MCF 10A (cell line): ENCODE results near the gene PRKN. TPM values are rescaled to one million over a fixed set of nuclear protein-coding genes. Genes with fewer than 3 reads are reported as not detected.

Experiments used
- BruUV-seq: library from RNA; stranded (reverse); fragments of 400-500 nt; replicated peaks from 2 replicates; lab custom pipeline; 2021; lab: Mats Ljungman, UMichigan
- CTCF ChIA-PET: fragments of 300-600 bp; sonication (Branson Sonifier 250); formaldehyde crosslinking; extraction: SDS; loops from one replicate; lab custom pipeline; 2021; ENCODE audit warnings: antibody characterized with exemption, inconsistent platforms; lab: Yijun Ruan, JAX
- POLR2A ChIA-PET: fragments of 300-600, 350-650 bp; sonication (Branson Sonifier 250); formaldehyde crosslinking; extraction: SDS; loops from one replicate; lab custom pipeline; 2020; ENCODE audit warnings: antibody characterized with exemption, inconsistent platforms; lab: Yijun Ruan, JAX
- DNase-seq: peaks from one replicate; pipeline ENCODE4 v3.0.0-alpha.2; 2018; ENCODE audit not compliant: unreplicated experiment
- H3K27ac Mint-ChIP-seq: one replicate; pipeline ENCODE4 v1.8.0; 2022; ENCODE audit warnings: mild to moderate bottlenecking, low read depth, mixed read lengths; ENCODE audit not compliant: unreplicated experiment
- H3K27me3 Mint-ChIP-seq: one replicate; pipeline ENCODE4 v1.8.0; 2022; ENCODE audit warnings: mixed read lengths; ENCODE audit not compliant: insufficient read depth, unreplicated experiment
- H3K36me3 Mint-ChIP-seq: one replicate; pipeline ENCODE4 v1.8.0; 2022; ENCODE audit warnings: mild to moderate bottlenecking, moderate library complexity, mixed read lengths; ENCODE audit not compliant: insufficient read depth, unreplicated experiment
- H3K4me1 Mint-ChIP-seq: one replicate; pipeline ENCODE4 v1.8.0; 2022; ENCODE audit warnings: mixed read lengths; ENCODE audit not compliant: insufficient read depth, unreplicated experiment
- H3K4me3 Mint-ChIP-seq: one replicate; pipeline ENCODE4 v1.8.0; 2022; ENCODE audit warnings: mild to moderate bottlenecking, moderate library complexity, mixed read lengths; ENCODE audit not compliant: unreplicated experiment
- H3K9me3 Mint-ChIP-seq: one replicate; pipeline ENCODE4 v1.8.0; 2022; ENCODE audit warnings: mixed read lengths; ENCODE audit not compliant: unreplicated experiment
- CTCF ChIP-seq: fragments of 200-600 bp; IDR thresholded peaks from one replicate; pipeline ENCODE4 v1.8.0; 2022; ENCODE audit warnings: antibody characterized with exemption, mild to moderate bottlenecking; ENCODE audit not compliant: unreplicated experiment
- intact Hi-C: fragments of 100-400 bp; cut with micrococcal nuclease; formaldehyde crosslinking; loops from 2 replicates; pipeline ENCODE4 v1.14.1; 2022
- total RNA-seq: library from RNA; stranded (reverse); gene quantifications from 2 replicates; pipeline ENCODE4 v1.2.3, GENCODE V29; 2022

PRKN gene
- total RNA-seq, 1 experiment from 2014 or later, result 2.5 TPM

GRCh38 chr6:161436106-161436876 is 1291.3 kb downstream of the PRKN start:
- Mint-ChIP-seq H3K27me3 (no peaks in the 10 kb centered on the region), H3K27ac (peak overlapping the region; percentile 91), H3K4me1 (peaks cover 20% of the 10 kb centered on the region), H3K36me3 (no peaks in the 10 kb centered on the region), H3K4me3 (no peak overlapping the region), H3K9me3 (no peaks in the 10 kb centered on the region)
- no peak for TF ChIP-seq CTCF
- CTCF ChIA-PET, result interaction anchor here (1.5 to 3.9 kb wide), 3 partner anchors 9 to 18 kb away, joined by 4 to 28 read pairs (median 10); no protein-coding TSS in a partner anchor
- DNase-seq, result no peak
- intact Hi-C loops, result no loop called here
- BruUV-seq, result no TSS peak
- POLR2A ChIA-PET, result interaction anchor here (0.6 to 2.1 kb wide), 4 partner anchors 18 to 332 kb away, joined by 3 to 8 read pairs (median 6); no protein-coding TSS in a partner anchor

- Mint-ChIP-seq H3K9me3 (no peaks in the 10 kb centered on the region), H3K4me1 (peaks cover 20% of the 10 kb centered on the region), H3K36me3 (no peaks in the 10 kb centered on the region), H3K4me3 (no peak overlapping the region), H3K27me3 (no peaks in the 10 kb centered on the region), H3K27ac (peak overlapping the region; percentile 91)
- ChIA-PET POLR2A (interaction anchor here (1.7 to 2.1 kb wide), 2 partner anchors 29 to 51 kb away, joined by 8 read pairs; no protein-coding TSS in a partner anchor), CTCF (interaction anchor here (0.5 to 1.9 kb wide), 3 partner anchors 18 to 62 kb away, joined by 3 to 10 read pairs (median 6); no protein-coding TSS in a partner anchor)
- no peak for TF ChIP-seq CTCF
- BruUV-seq, result no TSS peak
- intact Hi-C loops, result no loop called here
- DNase-seq, result no peak
Measured at GRCh38 chr6:161435748-161436070, 1291.9 kb downstream of the PRKN start.

GRCh38 chr6:161434921-161435747 is 1292.4 kb downstream of the PRKN start:
- ChIA-PET CTCF (interaction anchor here (0.5 to 1.9 kb wide), 6 partner anchors 9 to 63 kb away, joined by 3 to 10 read pairs (median 3); no protein-coding TSS in a partner anchor), POLR2A (interaction anchor here (0.6 to 2.1 kb wide), 6 partner anchors 17 to 243 kb away, joined by 3 to 8 read pairs (median 4); no protein-coding TSS in a partner anchor)
- peak overlapping the region; percentile 57 for H3K4me3 Mint-ChIP-seq
- no TSS peak for BruUV-seq
- no peaks in the 10 kb centered on the region for H3K27me3 Mint-ChIP-seq
- peak overlapping the region; percentile 91 for H3K27ac Mint-ChIP-seq
- no peaks in the 10 kb centered on the region for H3K36me3 Mint-ChIP-seq
- H3K4me1 Mint-ChIP-seq, result peaks cover 20% of the 10 kb centered on the region
- DNase-seq, result peak; percentile 36
- intact Hi-C loops, result no loop called here
- no peaks in the 10 kb centered on the region for H3K9me3 Mint-ChIP-seq
- TF ChIP-seq CTCF, result no peak
